GM12801 (cell line): ENCODE results near the gene CRYBG2.

Experiments
- TF ChIP-seq, protein P1 (sequence below): IDR thresholded peaks from one replicate; pipeline ENCODE4 v1.5.1; 2011; ENCODE audit warnings: control low read depth; ENCODE audit not compliant: insufficient read length; ENCODE audit errors: extremely low read depth

CRYBG2 gene

DNA sequence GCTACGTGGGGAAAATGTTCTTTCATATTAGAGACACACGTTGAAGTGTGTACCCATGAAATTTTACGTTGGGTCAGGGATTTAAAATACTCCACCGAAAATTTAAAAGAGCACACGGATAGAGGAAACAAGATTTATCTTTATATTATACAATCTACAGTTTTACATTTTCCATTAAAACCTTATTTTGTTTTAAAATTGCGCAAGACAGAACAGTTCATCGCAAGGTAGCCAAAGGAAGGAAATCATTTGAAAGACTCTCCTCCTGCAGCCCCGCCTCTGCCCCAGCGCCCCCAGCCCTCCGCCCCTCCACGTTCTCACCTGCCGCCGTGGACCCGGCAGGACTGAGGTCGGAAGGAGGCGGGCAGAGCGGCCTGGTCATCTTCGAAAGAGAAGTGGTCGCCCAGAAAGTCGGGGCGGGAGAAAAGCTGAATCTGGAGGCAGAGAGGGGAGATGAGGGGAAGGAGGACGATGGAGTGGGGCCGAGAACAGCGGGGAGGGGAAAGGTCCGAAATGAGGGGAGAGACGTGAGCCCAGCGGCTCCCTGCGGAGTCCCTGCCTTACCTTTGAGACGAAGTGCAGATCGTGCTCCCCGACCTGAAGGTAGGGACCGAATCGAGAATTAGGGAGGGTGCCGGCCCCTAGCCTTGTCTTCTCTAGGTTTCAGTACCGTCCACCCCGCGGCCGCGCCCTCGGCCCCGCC is 18.0 kb downstream of the CRYBG2 start:
- TF ChIP-seq, protein P1, sequence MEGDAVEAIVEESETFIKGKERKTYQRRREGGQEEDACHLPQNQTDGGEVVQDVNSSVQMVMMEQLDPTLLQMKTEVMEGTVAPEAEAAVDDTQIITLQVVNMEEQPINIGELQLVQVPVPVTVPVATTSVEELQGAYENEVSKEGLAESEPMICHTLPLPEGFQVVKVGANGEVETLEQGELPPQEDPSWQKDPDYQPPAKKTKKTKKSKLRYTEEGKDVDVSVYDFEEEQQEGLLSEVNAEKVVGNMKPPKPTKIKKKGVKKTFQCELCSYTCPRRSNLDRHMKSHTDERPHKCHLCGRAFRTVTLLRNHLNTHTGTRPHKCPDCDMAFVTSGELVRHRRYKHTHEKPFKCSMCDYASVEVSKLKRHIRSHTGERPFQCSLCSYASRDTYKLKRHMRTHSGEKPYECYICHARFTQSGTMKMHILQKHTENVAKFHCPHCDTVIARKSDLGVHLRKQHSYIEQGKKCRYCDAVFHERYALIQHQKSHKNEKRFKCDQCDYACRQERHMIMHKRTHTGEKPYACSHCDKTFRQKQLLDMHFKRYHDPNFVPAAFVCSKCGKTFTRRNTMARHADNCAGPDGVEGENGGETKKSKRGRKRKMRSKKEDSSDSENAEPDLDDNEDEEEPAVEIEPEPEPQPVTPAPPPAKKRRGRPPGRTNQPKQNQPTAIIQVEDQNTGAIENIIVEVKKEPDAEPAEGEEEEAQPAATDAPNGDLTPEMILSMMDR = no peak

DNA sequence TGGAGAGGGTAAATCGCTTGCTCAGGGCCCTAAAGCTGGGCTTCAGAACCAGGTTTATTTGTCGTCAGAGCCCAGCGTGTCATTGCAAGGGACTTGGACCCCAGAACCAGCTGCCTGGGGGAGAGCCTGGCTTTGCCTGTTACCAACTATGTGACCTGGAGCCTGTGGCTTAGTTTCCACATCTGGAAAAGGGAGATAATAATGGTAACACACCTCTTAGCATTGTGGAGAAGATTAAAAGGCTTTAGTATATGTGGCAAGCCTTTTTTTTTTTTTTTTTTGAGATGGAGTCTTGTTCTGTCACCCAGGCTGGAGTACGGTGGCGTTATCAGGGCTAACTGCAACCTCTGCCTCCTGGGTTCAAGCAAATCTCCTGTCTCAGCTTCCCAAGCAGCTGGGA is 23.7 kb downstream of the CRYBG2 start:
- TF ChIP-seq, protein P1 = no peak

- TF ChIP-seq, protein P1 = no peak
Observed at GRCh38 chr1:26328597-26328996, 25.3 kb downstream of the CRYBG2 start.

GRCh38 chr1:26327956-26328362 is 26.0 kb downstream of the CRYBG2 start:
- TF ChIP-seq, protein P1 = no peak

DNA sequence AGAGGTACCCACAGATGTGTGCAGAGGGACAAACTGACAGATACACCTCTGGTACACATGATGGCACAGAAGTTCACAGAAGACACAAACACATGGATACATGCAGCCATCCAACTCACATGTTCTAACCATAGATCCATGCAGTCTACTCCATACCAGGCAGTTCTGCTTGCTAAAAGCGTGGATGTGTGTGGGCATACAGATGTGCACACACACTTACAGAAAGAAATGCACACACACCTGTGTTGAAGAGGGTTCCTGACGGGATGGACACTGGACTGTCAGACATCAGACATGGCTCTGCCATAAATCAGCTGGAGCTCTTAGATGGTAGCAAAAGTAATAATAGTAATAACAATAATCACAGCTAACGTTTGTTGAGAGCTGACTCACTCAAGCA is 29.4 kb downstream of the CRYBG2 start:
- TF ChIP-seq, protein P1 = no peak

GRCh38 chr1:26323382-26323781 is 30.5 kb downstream of the CRYBG2 start:
- TF ChIP-seq, protein P1 = no peak

- TF ChIP-seq, protein P1 = no peak
Observed at GRCh38 chr1:26322042-26322331, 31.9 kb downstream of the CRYBG2 start.
